Endothelial cell of umbilical vein (primary cell): ENCODE results near the gene KLF13. TPM values are rescaled to one million over a fixed set of nuclear protein-coding genes. Genes with fewer than 3 reads are reported as not detected.

Source experiments
- BruUV-seq: library from RNA; stranded (reverse); fragments of 400-500 nt; replicated peaks from 2 replicates; lab custom pipeline; 2021; lab: Mats Ljungman, UMichigan
- CTCF ChIA-PET: fragments of 300-600, 350-600 bp; sonication (Branson Sonifier 250); formaldehyde crosslinking; loops from one replicate; lab custom pipeline; 2021; ENCODE audit warnings: antibody characterized with exemption, inconsistent platforms; lab: Charles Lee
- POLR2A ChIA-PET: fragments of 300-600, 350-600 bp; sonication (Branson Sonifier 250); formaldehyde crosslinking; loops from one replicate; lab custom pipeline; 2021; ENCODE audit warnings: antibody characterized with exemption, inconsistent platforms; lab: Charles Lee
- DNase-seq: peaks from one replicate; pipeline ENCODE4 v3.0.0-alpha.2; 2011; ENCODE audit warnings: low read depth, low spot score
- FAIRE-seq: peaks from 2 replicates; lab custom pipeline; 2011; peaks lifted over from hg19 to GRCh38; lab: Jason Lieb, UNC
- H2AFZ ChIP-seq: 2 replicates; pipeline ENCODE4 v1.6.0; 2012; ENCODE audit warnings: low read depth, low read length, control low read depth, inconsistent platforms
- H3K27ac ChIP-seq: 2 replicates; pipeline ENCODE4 v1.5.1; 2011; ENCODE audit warnings: low read depth, mild to moderate bottlenecking, control low read depth, low read length, moderate library complexity; ENCODE audit not compliant: insufficient read depth
- H3K27me3 ChIP-seq, 2 experiments: 2 replicates each; pipeline versions ENCODE4 v1.6.0 to v1.6.1; 2011; ENCODE audit warnings: low read length in 2 of 2, mixed read lengths in 1 of 2; ENCODE audit not compliant: control insufficient read depth in 2 of 2, insufficient read depth in 2 of 2
- H3K36me3 ChIP-seq, 2 experiments: 2 replicates in 1 of 2; 3 replicates in 1 of 2; pipeline ENCODE4 v1.5.1; 2011; ENCODE audit warnings: low read length in 2 of 2, mild to moderate bottlenecking in 1 of 2, moderate library complexity in 1 of 2; ENCODE audit not compliant: control insufficient read depth in 2 of 2, insufficient read depth in 2 of 2; ENCODE audit errors: extremely low read depth in 1 of 2
- H3K4me1 ChIP-seq: 3 replicates; pipeline ENCODE4 v1.5.1; 2011; ENCODE audit warnings: mild to moderate bottlenecking, low read length; ENCODE audit not compliant: control insufficient read depth, insufficient read depth; ENCODE audit errors: extremely low read depth
- H3K4me2 ChIP-seq: 2 replicates; pipeline ENCODE4 v1.6.1; 2011; ENCODE audit warnings: low read length, control low read depth, mixed read lengths; ENCODE audit not compliant: insufficient read depth
- H3K4me3 ChIP-seq, 3 experiments: fragments of 200-600 bp in 1 of 3; sonication (generic), shearing (Covaris generic) in 1 of 3; replicated peaks in 1 of 3; 2 replicates each; pipeline ENCODE4 v1.5.1; 2011 to 2016; ENCODE audit warnings: control low read depth in 3 of 3, low read length in 3 of 3, mild to moderate bottlenecking in 2 of 3, inconsistent platforms in 1 of 3, low read depth in 1 of 3, moderate library complexity in 1 of 3; ENCODE audit not compliant: insufficient read depth in 1 of 3
- H3K79me2 ChIP-seq: 2 replicates; pipeline ENCODE4 v1.6.0; 2012; ENCODE audit warnings: low read length, inconsistent platforms; ENCODE audit not compliant: control insufficient read depth, insufficient read depth
- H3K9ac ChIP-seq: replicated peaks from 2 replicates; pipeline ENCODE3; 2011; ENCODE audit warnings: low read length, control low read depth; ENCODE audit not compliant: insufficient read depth; ENCODE audit errors: extremely low read depth
- H3K9me1 ChIP-seq: replicated peaks from 3 replicates; pipeline ENCODE4 v1.6.0; 2011; ENCODE audit warnings: mild to moderate bottlenecking, low read length; ENCODE audit not compliant: control insufficient read depth, insufficient read depth; ENCODE audit errors: extremely low read depth
- H3K9me3 ChIP-seq: replicated peaks from 2 replicates; pipeline ENCODE4 v1.5.1; 2012; ENCODE audit warnings: low read length, inconsistent platforms; ENCODE audit not compliant: control insufficient read depth, insufficient read depth
- H4K20me1 ChIP-seq: replicated peaks from 2 replicates; pipeline ENCODE3; 2011; ENCODE audit warnings: mild to moderate bottlenecking, low read length; ENCODE audit not compliant: control insufficient read depth, insufficient read depth; ENCODE audit errors: extremely low read depth
- CTCF ChIP-seq, 2 donors: IDR thresholded peaks; 1 replicate in 1 of 2; 2 replicates in 1 of 2; pipeline ENCODE4 v1.5.1; 2011; ENCODE audit warnings: low read length in 2 of 2, mild to moderate bottlenecking in 2 of 2, moderate library complexity in 2 of 2, control low read depth in 1 of 2, inconsistent platforms in 1 of 2, low read depth in 1 of 2; ENCODE audit not compliant: insufficient read depth in 1 of 2; ENCODE audit errors: extremely low read depth in 1 of 2
- EZH2 ChIP-seq: IDR thresholded peaks from 2 replicates; pipeline ENCODE4 v1.6.1; 2012; ENCODE audit warnings: borderline replicate concordance, low read depth, mild to moderate bottlenecking, moderate library complexity, low read length, inconsistent platforms; ENCODE audit not compliant: severe bottlenecking
- FOS ChIP-seq: IDR thresholded peaks from 2 replicates; pipeline ENCODE4 v1.6.1; 2011; ENCODE audit warnings: mild to moderate bottlenecking, low read length, moderate library complexity, borderline replicate concordance; ENCODE audit not compliant: insufficient read depth
- GATA2 ChIP-seq: IDR thresholded peaks from 2 replicates; pipeline ENCODE4 v1.7.0; 2011; ENCODE audit warnings: low read depth, mild to moderate bottlenecking, moderate library complexity, mixed read lengths, low read length; ENCODE audit not compliant: insufficient read length, insufficient read depth
- JUN ChIP-seq: IDR thresholded peaks from 2 replicates; pipeline ENCODE4 v1.6.1; 2011; ENCODE audit warnings: borderline replicate concordance, low read depth; ENCODE audit not compliant: insufficient read length, insufficient read depth
- MAX ChIP-seq: IDR thresholded peaks from 2 replicates; pipeline ENCODE4 v1.6.1; 2011; ENCODE audit not compliant: insufficient read depth, insufficient read length
- MYC ChIP-seq: IDR thresholded peaks from one replicate; pipeline ENCODE4 v1.6.1; 2011; ENCODE audit warnings: mild to moderate bottlenecking, low read depth, low read length
- POLR2A ChIP-seq: IDR thresholded peaks from 2 replicates; pipeline ENCODE4 v1.6.1; 2012; ENCODE audit warnings: low read depth, mild to moderate bottlenecking, control low read depth, low read length
- POLR2AphosphoS5 ChIP-seq: IDR thresholded peaks from 2 replicates; pipeline ENCODE4 v1.6.1; 2012; ENCODE audit warnings: low read depth, mild to moderate bottlenecking, control low read depth, low read length, moderate library complexity; ENCODE audit not compliant: insufficient read depth
- dilution Hi-C: fragments of 300-500 bp; cut with MboI; formaldehyde crosslinking; loops from one replicate; pipeline ENCODE4 v1.15.0; 2019; ENCODE audit warnings: low sequenced_read_pairs; ENCODE audit not compliant: extremely low pct_ligation_motif_present
- intact Hi-C: fragments of 100-400 bp; cut with micrococcal nuclease; formaldehyde crosslinking; loops from one replicate; pipeline ENCODE4 v1.10.0; 2022
- polyA plus RNA-seq, 4 experiments: library from polyadenylated mRNA; depleted of rRNA in 3 of 4; stranded (reverse) in 3 of 4; unstranded in 1 of 4; fragments of >200 nt; gene quantifications; 2 replicates each; pipeline versions ENCODE4 v1.2.1 to v1.2.3, GENCODE V29; 2011 to 2012; ENCODE audit warnings: missing spikeins in 1 of 4
- total RNA-seq: library from RNA; stranded (reverse); gene quantifications from 2 replicates; pipeline ENCODE4 v1.2.3, GENCODE V29; 2021

KLF13 gene
- total and polyA plus RNA-seq, 2 donors (not counting 3 experiments of a cell fraction or from before 2014, with no cell fraction given) = 10.1 to 31.9 TPM

GRCh38 chr15:31332020-31332680 lies 5.5 kb downstream of the KLF13 start:
- TF ChIP-seq POLR2A (no peak), FOS (no peak), EZH2 (no peak), MYC (no peak), GATA2 (no peak), MAX (no peak), CTCF (IDR thresholded peaks at IDR 0.05; ENCODE audit: extremely low read depth in 1 of 2, insufficient read depth in 1 of 2, low read depth in 1 of 2, low read length in 2 of 2) (no peak), POLR2AphosphoS5 (no peak), JUN (no peak)
- H3K4me1 ChIP-seq = peaks cover 3% of the 10 kb centered on the region
- FAIRE-seq (no peak), DNase-seq (no peak)
- H3K36me3 ChIP-seq = no peaks in the 10 kb centered on the region
- ChIA-PET POLR2A (no interaction called here), CTCF (interaction anchor here (1.4 kb wide), 1 partner anchor 10 kb away, joined by 3 read pairs; no protein-coding TSS in a partner anchor)
- intact Hi-C loops (no loop called here), dilution Hi-C loops (no loop called here)
- no TSS peak for BruUV-seq
- no peaks in the 10 kb centered on the region for H3K27me3 ChIP-seq
- no peak overlapping the region for H3K9ac ChIP-seq
- no peak overlapping the region for H2AFZ ChIP-seq
- peaks cover 25% of the 10 kb centered on the region for H3K79me2 ChIP-seq
- H4K20me1 ChIP-seq = no peaks in the 10 kb centered on the region
- no peak overlapping the region for H3K4me2 ChIP-seq
- no peak overlapping the region for H3K4me3 ChIP-seq
- no peaks in the 10 kb centered on the region for H3K9me3 ChIP-seq
- no peaks in the 10 kb centered on the region for H3K9me1 ChIP-seq
- no peak overlapping the region for H3K27ac ChIP-seq
